Measurements from ENCODE around the gene CLUH.

- TF ChIP-seq EGR1 (IDR thresholded peaks at IDR 0.05; ENCODE audit: low read depth), result no peak
- no peak for TF ChIP-seq EZH2 (IDR thresholded peaks at IDR 0.05)
- TF ChIP-seq EZH2phosphoT487 (IDR thresholded peaks at IDR 0.05; ENCODE audit: borderline replicate concordance), result no peak
- TF ChIP-seq CTCF (IDR thresholded peaks at IDR 0.05 in 2 of 3, conservative IDR thresholded peaks at IDR 0.05 in 1 of 3; ENCODE audit: borderline replicate concordance in 1 of 3, insufficient read depth in 1 of 3, low read depth in 2 of 3, low read length in 2 of 3), result no peak
- no peak for TF ChIP-seq POLR2A (IDR thresholded peaks at IDR 0.05; ENCODE audit: borderline replicate concordance, extremely low read depth, insufficient read depth, insufficient read length)
- no peak for TF ChIP-seq MAX (IDR thresholded peaks at IDR 0.05)
- TF ChIP-seq ELF1 (IDR thresholded peaks at IDR 0.05; ENCODE audit: borderline replicate concordance, low read depth), result no peak
These were observed 24.3 kb upstream of the CLUH start for GRCh38 chr17:2735896-2736295.

Measured in HCT116 (cell line).